Type B pancreatic cell (in vitro differentiated cells): Measurements from ENCODE around the gene RBBP8. TPM values are rescaled to one million over a fixed set of nuclear protein-coding genes. Genes with fewer than 3 reads are reported as not detected.

Experiments
- DNase-seq: peaks from one replicate; pipeline ENCODE4 v3.0.0; 2021; ENCODE audit warnings: mixed read lengths; ENCODE audit not compliant: unreplicated experiment; ENCODE audit errors: extremely low spot score
- H3K27ac Mint-ChIP-seq: 2 replicates; pipeline ENCODE4 v1.8.0; 2021; ENCODE audit warnings: mild to moderate bottlenecking, mixed read lengths
- H3K27me3 Mint-ChIP-seq: 2 replicates; pipeline ENCODE4 v1.8.0; 2021; ENCODE audit warnings: mixed read lengths
- H3K36me3 Mint-ChIP-seq: 2 replicates; pipeline ENCODE4 v1.8.0; 2021; ENCODE audit warnings: mixed read lengths
- H3K4me1 Mint-ChIP-seq: one replicate; pipeline ENCODE4 v1.8.0; 2021; ENCODE audit warnings: mixed read lengths; ENCODE audit not compliant: unreplicated experiment
- H3K4me3 Mint-ChIP-seq: 2 replicates; pipeline ENCODE4 v1.8.0; 2021; ENCODE audit warnings: mild to moderate bottlenecking, mixed read lengths
- H3K9me3 Mint-ChIP-seq: 2 replicates; pipeline ENCODE4 v1.8.0; 2021; ENCODE audit warnings: mixed read lengths
- total RNA-seq: library from RNA; stranded (reverse); gene quantifications from 2 replicates; pipeline ENCODE4 v1.2.1, GENCODE V29; 2021; ENCODE audit warnings: low replicate concordance
- TF ChIP-seq, protein P1 (sequence below): fragments of 200-600 bp; sonication (generic); conservative IDR thresholded peaks from 2 replicates; pipeline ENCODE4 v1.5.0; 2021; ENCODE audit warnings: antibody characterized with exemption, mild to moderate bottlenecking

The RBBP8 gene
- total RNA-seq, 1 donor from 2014 or later, result 26.7 TPM

DNA sequence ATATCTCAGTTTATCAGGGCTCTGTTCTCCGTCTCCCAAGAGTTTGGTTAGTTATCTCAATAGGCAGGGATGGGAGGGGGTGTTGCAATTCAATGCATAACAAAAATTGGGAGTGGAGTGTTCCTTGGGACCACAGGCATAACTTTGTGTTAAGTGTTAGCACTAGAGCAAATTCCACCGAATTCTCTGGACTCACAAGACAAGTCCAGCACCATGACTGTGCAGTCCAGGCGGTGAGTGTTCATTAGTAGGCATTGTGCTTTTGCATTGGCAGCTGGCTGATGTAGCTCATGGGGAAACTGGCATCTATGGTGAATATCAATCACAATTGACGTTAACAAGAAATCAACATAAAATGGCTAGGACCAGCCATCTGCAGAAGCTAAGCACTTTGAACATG lies 123.2 kb downstream of the RBBP8 start:
- DNase-seq, result no peak
- Mint-ChIP-seq H3K36me3 (no peaks in the 10 kb centered on the region), H3K27me3 (peaks cover 6% of the 10 kb centered on the region), H3K4me1 (peaks cover 17% of the 10 kb centered on the region), H3K9me3 (no peaks in the 10 kb centered on the region), H3K27ac (no peak overlapping the region), H3K4me3 (no peak overlapping the region)
- TF ChIP-seq, protein P1, sequence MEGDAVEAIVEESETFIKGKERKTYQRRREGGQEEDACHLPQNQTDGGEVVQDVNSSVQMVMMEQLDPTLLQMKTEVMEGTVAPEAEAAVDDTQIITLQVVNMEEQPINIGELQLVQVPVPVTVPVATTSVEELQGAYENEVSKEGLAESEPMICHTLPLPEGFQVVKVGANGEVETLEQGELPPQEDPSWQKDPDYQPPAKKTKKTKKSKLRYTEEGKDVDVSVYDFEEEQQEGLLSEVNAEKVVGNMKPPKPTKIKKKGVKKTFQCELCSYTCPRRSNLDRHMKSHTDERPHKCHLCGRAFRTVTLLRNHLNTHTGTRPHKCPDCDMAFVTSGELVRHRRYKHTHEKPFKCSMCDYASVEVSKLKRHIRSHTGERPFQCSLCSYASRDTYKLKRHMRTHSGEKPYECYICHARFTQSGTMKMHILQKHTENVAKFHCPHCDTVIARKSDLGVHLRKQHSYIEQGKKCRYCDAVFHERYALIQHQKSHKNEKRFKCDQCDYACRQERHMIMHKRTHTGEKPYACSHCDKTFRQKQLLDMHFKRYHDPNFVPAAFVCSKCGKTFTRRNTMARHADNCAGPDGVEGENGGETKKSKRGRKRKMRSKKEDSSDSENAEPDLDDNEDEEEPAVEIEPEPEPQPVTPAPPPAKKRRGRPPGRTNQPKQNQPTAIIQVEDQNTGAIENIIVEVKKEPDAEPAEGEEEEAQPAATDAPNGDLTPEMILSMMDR, result no peak

DNA sequence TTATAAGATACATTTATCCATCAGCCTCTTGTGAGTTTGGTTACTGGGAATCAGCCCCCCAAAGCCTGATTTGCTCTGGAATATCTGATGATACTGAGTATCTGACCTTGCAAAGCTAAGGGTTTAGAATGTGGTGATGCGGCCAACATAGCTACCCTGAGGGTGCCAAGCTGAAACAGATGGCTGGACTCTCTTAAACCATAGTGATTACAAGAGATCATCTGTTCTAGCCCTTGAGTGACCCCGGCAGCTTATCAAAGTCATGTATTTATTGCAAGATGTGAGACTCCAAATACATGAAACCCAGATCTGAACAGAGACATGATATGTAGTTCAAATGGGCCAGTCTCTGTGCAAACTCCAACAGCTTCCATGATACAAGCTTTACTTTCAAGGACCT lies 124.0 kb downstream of the RBBP8 start:
- H3K36me3 Mint-ChIP-seq, result no peaks in the 10 kb centered on the region
- H3K27ac Mint-ChIP-seq, result no peak overlapping the region
- peaks cover 6% of the 10 kb centered on the region for H3K27me3 Mint-ChIP-seq
- peaks cover 17% of the 10 kb centered on the region for H3K4me1 Mint-ChIP-seq
- H3K9me3 Mint-ChIP-seq, result no peaks in the 10 kb centered on the region
- no peak for DNase-seq
- TF ChIP-seq, protein P1, result no peak
- no peak overlapping the region for H3K4me3 Mint-ChIP-seq

DNA sequence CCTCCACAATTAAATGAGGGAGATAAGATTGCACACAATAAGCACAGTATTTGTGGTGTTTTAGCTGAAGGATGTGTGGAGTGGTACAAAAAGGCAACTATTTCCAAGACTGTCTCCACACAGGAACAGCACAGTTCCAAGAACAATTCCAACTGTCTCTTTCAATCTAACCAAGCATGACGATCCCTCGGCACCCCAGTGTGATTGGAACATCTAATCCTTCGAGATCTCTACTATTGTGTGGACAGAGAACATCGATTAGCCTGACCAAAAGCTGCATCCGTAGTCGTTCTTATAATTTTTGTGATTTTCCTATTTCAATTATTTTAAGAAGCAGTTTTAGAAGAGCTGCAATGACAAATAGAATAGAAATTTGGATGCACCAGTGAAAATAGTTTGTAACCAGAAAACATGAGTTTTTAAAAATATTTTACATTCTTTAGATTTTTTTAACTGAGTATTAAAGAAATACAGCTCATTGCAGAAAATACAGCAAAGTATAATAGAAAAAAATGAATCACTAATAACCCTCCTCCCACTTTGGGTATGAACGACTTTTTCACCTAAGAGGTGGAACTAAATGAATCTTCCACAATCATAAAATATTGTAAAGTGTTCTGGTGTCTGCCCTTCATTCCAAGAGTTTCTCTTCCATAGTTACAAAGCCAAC lies 125.8 kb downstream of the RBBP8 start:
- Mint-ChIP-seq H3K27me3 (peaks cover 4% of the 10 kb centered on the region), H3K27ac (no peak overlapping the region), H3K9me3 (peaks cover 7% of the 10 kb centered on the region), H3K36me3 (peaks cover 4% of the 10 kb centered on the region), H3K4me1 (peaks cover 13% of the 10 kb centered on the region), H3K4me3 (no peak overlapping the region)
- DNase-seq, result no peak
- TF ChIP-seq, protein P1, result no peak

DNA sequence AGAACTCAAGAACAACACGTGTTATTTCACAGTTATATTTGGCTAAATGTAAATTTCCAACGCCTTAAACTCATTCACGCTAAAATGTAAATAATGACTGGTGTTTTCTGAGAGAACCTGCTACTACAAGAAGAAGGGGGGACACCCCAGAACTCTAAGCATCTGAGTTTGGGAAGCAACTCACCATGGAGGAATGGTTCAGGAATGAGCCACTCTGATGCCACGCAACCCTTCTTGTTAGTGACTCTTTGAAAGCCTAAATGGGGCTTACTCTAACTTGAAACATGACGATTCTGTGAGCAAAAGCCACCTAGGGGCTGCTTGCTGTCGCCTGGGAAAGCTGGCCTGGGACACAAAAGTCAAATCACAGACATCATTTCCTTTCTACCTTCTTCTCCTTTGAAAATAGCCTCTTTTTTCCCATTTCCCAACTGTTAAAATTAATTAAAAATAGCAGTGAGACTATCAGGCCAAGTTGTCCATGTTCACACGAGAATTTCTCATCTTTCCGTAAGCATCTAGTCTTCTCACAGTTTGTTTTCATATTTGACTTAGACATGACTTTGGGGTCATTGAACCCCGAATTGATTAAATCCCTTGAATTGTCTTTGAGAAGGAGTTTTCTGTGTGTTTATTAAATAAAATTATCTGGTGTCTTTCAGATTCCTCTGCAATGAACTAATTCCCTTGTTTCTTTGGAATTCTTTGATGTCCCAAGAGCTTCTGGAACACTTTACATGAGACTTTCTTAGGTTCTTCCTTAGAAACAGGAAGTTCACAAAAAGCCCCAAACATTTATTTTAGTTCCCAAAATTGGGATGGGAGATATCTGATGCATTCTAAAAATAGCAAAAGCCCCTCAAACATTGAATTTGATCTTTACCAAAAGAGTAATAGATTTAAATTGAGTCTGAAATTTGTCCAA lies 126.7 kb downstream of the RBBP8 start:
- Mint-ChIP-seq H3K4me3 (no peak overlapping the region), H3K9me3 (peaks cover 7% of the 10 kb centered on the region), H3K27ac (no peak overlapping the region), H3K36me3 (peaks cover 4% of the 10 kb centered on the region), H3K27me3 (no peaks in the 10 kb centered on the region), H3K4me1 (peaks cover 7% of the 10 kb centered on the region)
- no peak for DNase-seq
- TF ChIP-seq, protein P1, result no peak

DNA sequence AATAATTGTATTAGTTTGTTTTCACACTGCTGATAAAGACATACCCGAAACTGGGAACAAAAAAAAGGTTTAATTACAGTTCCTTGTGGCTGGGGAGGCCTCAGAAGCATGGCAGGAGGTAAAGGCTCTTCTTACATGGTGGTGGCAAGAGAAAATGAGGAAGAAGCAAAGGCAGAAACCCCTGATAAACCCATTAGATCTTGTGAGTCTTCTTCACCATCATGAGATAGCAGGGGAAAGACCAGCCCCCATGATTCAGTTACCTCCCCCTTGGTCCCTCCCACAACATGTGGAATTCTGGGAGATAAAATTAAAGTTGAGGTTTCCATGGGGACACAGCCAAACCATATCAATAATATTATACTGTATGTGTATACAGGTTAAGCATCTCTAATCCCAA lies 128.9 kb downstream of the RBBP8 start:
- H3K27me3 Mint-ChIP-seq, result no peaks in the 10 kb centered on the region
- no peak overlapping the region for H3K4me3 Mint-ChIP-seq
- peaks cover 7% of the 10 kb centered on the region for H3K9me3 Mint-ChIP-seq
- H3K36me3 Mint-ChIP-seq, result peaks cover 4% of the 10 kb centered on the region
- peaks cover 13% of the 10 kb centered on the region for H3K4me1 Mint-ChIP-seq
- no peak overlapping the region for H3K27ac Mint-ChIP-seq
- DNase-seq, result no peak
- TF ChIP-seq, protein P1, result no peak
